Measurements from ENCODE around the gene RIOX2. TPM values are rescaled to one million over a fixed set of nuclear protein-coding genes. Genes with fewer than 3 reads are reported as not detected.

RIOX2 gene
- total RNA-seq, 4 donors from 2014 or later, result 19.5 to 24.2 (median 21.7) TPM

GRCh38 chr3:97999103-97999502 lies 26.9 kb upstream of the RIOX2 start:
- WGBS, result 94% methylated on average over 5 of the region's 5 CpGs
- no peaks in the 10 kb centered on the region for H3K9me3 ChIP-seq
- H3K4me1 ChIP-seq, result no peaks in the 10 kb centered on the region
- DNase-seq (ENCODE audit: extremely low spot score), result no peak
- TF ChIP-seq EP300 (IDR thresholded peaks at IDR 0.05) (no peak), POLR2AphosphoS5 (IDR thresholded peaks at IDR 0.05) (no peak), POLR2A (IDR thresholded peaks at IDR 0.05; ENCODE audit: low read depth) (no peak)
- TF ChIP-seq, protein P1, sequence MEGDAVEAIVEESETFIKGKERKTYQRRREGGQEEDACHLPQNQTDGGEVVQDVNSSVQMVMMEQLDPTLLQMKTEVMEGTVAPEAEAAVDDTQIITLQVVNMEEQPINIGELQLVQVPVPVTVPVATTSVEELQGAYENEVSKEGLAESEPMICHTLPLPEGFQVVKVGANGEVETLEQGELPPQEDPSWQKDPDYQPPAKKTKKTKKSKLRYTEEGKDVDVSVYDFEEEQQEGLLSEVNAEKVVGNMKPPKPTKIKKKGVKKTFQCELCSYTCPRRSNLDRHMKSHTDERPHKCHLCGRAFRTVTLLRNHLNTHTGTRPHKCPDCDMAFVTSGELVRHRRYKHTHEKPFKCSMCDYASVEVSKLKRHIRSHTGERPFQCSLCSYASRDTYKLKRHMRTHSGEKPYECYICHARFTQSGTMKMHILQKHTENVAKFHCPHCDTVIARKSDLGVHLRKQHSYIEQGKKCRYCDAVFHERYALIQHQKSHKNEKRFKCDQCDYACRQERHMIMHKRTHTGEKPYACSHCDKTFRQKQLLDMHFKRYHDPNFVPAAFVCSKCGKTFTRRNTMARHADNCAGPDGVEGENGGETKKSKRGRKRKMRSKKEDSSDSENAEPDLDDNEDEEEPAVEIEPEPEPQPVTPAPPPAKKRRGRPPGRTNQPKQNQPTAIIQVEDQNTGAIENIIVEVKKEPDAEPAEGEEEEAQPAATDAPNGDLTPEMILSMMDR (IDR thresholded peaks at IDR 0.05), result no peak
- H3K27me3 ChIP-seq, result no peaks in the 10 kb centered on the region
- H3K27ac ChIP-seq (replicated peaks in 1 of 4), result no peak overlapping the region
- H3K36me3 ChIP-seq, result no peaks in the 10 kb centered on the region
- intact Hi-C loops (cut with DNase I), result no loop called here
- H3K4me3 ChIP-seq, result no peak overlapping the region

- no peak for DNase-seq (ENCODE audit: extremely low spot score)
- Histone ChIP-seq H3K9me3 (no peaks in the 10 kb centered on the region), H3K36me3 (no peaks in the 10 kb centered on the region), H3K4me1 (no peaks in the 10 kb centered on the region), H3K27me3 (no peaks in the 10 kb centered on the region), H3K27ac (replicated peaks in 1 of 4) (no peak overlapping the region), H3K4me3 (no peak overlapping the region)
- TF ChIP-seq POLR2A (IDR thresholded peaks at IDR 0.05; ENCODE audit: low read depth), result no peak
- TF ChIP-seq, protein P1 (IDR thresholded peaks at IDR 0.05), result no peak
- no peak for TF ChIP-seq EP300 (IDR thresholded peaks at IDR 0.05)
- TF ChIP-seq POLR2AphosphoS5 (IDR thresholded peaks at IDR 0.05), result no peak
- 82% methylated on average over 4 of the region's 4 CpGs for WGBS
- intact Hi-C loops (cut with DNase I), result no loop called here
Observed at GRCh38 chr3:97996988-97997387, 24.8 kb upstream of the RIOX2 start.

DNA sequence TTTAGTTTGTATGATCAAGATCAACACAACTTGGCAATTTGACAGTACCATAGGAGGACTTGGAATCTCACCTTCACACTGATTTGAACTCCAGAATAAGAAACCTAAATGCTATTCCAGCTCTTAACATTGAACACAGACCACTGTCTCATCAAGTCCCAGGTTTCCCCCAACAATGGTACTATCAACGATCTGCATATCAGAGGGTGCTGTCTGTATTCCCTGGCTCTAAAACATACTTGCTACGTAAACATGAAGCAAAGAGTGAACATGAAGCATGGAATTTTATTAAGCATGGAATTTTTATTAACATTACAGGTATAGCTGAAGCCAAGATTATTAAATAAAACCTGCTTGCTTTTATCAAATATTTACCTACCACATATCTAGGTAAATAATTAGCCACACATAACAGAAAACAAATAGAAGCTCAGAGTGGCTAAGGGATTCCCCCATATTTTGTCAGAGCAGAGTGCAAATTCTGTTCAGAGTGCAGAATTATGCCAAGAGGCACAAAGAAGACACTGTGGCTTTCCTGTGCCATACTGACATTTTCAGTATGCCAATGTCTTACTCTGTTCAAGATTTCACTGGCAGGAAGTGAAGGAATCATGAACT lies 22.2 kb upstream of the RIOX2 start:
- Histone ChIP-seq H3K36me3 (no peaks in the 10 kb centered on the region), H3K27ac (replicated peaks in 1 of 4) (no peak overlapping the region), H3K27me3 (no peaks in the 10 kb centered on the region), H3K9me3 (no peaks in the 10 kb centered on the region), H3K4me1 (peaks cover 0 to 5% (median 0%) of the 10 kb centered on the region in 4 donors), H3K4me3 (no peak overlapping the region)
- intact Hi-C loops (cut with DNase I), result no loop called here
- no peak for TF ChIP-seq EP300 (IDR thresholded peaks at IDR 0.05)
- TF ChIP-seq POLR2A (IDR thresholded peaks at IDR 0.05; ENCODE audit: low read depth), result no peak
- TF ChIP-seq, protein P1 (IDR thresholded peaks at IDR 0.05), result no peak
- no peak for TF ChIP-seq POLR2AphosphoS5 (IDR thresholded peaks at IDR 0.05)
- 89% methylated on average over 2 of the region's 2 CpGs for WGBS
- DNase-seq (ENCODE audit: extremely low spot score), result no peak

DNA sequence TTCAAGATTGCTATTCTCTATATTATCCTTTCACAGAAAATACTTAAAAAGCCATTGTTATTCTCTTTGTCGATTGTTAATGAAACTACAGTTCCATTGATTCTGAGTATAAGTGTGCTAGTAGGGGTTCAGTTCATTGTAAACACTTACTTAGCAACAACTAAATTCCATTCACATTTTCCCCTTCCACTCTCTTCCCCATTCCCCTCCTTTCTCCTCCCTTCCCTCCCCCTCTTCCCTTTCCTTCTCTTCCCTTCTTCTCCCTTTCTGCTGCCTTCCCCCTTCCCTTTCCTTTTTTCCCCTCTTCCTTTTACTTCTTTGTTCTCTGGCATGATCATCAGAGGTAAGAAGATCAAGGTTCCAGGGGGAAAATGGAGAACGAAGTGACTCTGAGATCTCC lies 21.3 kb upstream of the RIOX2 start:
- Histone ChIP-seq H3K27me3 (no peaks in the 10 kb centered on the region), H3K4me3 (no peak overlapping the region), H3K9me3 (no peaks in the 10 kb centered on the region), H3K4me1 (peaks cover 0 to 5% (median 0%) of the 10 kb centered on the region in 4 donors), H3K36me3 (no peaks in the 10 kb centered on the region), H3K27ac (replicated peaks in 1 of 4) (no peak overlapping the region)
- no peak for DNase-seq (ENCODE audit: extremely low spot score)
- WGBS, result 78% methylated on average over 2 of the region's 2 CpGs
- TF ChIP-seq EP300 (IDR thresholded peaks at IDR 0.05) (no peak), POLR2AphosphoS5 (IDR thresholded peaks at IDR 0.05) (no peak), POLR2A (IDR thresholded peaks at IDR 0.05; ENCODE audit: low read depth) (no peak)
- TF ChIP-seq, protein P1 (IDR thresholded peaks at IDR 0.05), result no peak
- intact Hi-C loops (cut with DNase I), result no loop called here

Data from esophagus muscularis mucosa (tissue), 4 donors.